Neural crest cell (in vitro differentiated cells): Measurements from ENCODE around the gene CBFA2T2. TPM values are rescaled to one million over a fixed set of nuclear protein-coding genes. Genes with fewer than 3 reads are reported as not detected.
A peak's percentile ranks its signal among the peaks of the same experiment; 100 is the strongest.
"Not testable (repeated sequence)": the region's sequence is repeated elsewhere in the genome, so short reads cannot be mapped to it uniquely, and the experiment has no call there.

Experiments used
- DNase-seq: peaks from one replicate; pipeline ENCODE4 v3.0.0; 2021; ENCODE audit warnings: low read depth, mixed read lengths, low spot score
- H3K27ac Mint-ChIP-seq: one replicate; pipeline ENCODE4 v1.8.0; 2021; ENCODE audit warnings: mild to moderate bottlenecking, mixed read lengths; ENCODE audit not compliant: unreplicated experiment
- H3K27me3 Mint-ChIP-seq: 2 replicates; pipeline ENCODE4 v1.8.0; 2021; ENCODE audit warnings: low read depth, mild to moderate bottlenecking, mixed read lengths
- H3K36me3 Mint-ChIP-seq: 2 replicates; pipeline ENCODE4 v1.8.0; 2021; ENCODE audit warnings: low read depth, mild to moderate bottlenecking, mixed read lengths
- H3K4me1 Mint-ChIP-seq: 2 replicates; pipeline ENCODE4 v1.8.0; 2021; ENCODE audit warnings: mixed read lengths
- H3K4me3 Mint-ChIP-seq: one replicate; pipeline ENCODE4 v1.8.0; 2021; ENCODE audit warnings: mild to moderate bottlenecking, mixed read lengths
- H3K9me3 Mint-ChIP-seq: 2 replicates; pipeline ENCODE4 v1.8.0; 2021; ENCODE audit warnings: mixed read lengths
- total RNA-seq: library from RNA; stranded (reverse); gene quantifications from 2 replicates; pipeline ENCODE4 v1.2.1, GENCODE V29; 2021
- TF ChIP-seq, protein P1 (sequence below): fragments of 200-600 bp; sonication (generic); conservative IDR thresholded peaks from 2 replicates; pipeline ENCODE4 v1.5.0; 2021; ENCODE audit warnings: antibody characterized with exemption, mild to moderate bottlenecking

Gene CBFA2T2
- total RNA-seq, 1 donor from 2014 or later = 36.5 TPM

DNA sequence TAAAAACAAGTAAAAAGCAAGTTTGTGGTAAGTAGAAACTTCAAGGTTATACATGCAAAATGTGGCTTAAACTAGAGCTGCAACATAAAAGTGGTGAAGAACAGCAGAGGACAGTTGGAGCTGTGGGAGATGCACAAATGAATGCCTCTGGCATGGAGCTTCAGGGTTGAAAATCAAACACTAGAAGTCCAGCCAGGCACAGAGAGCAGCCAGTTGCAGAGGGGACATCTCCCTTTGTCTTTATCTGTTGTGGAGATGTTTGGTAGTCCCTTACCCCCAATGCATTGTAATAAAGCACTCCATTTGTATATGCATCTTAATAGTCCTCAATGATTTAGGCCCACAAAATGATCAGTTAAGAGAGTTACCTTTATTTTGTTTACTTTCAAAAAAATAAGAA lies 99.2 kb downstream of the CBFA2T2 start:
- no peak overlapping the region for H3K4me3 Mint-ChIP-seq
- H3K27ac Mint-ChIP-seq = no peak overlapping the region
- no peak for DNase-seq
- H3K27me3 Mint-ChIP-seq = no peaks in the 10 kb centered on the region
- no peaks in the 10 kb centered on the region for H3K9me3 Mint-ChIP-seq
- TF ChIP-seq, protein P1, sequence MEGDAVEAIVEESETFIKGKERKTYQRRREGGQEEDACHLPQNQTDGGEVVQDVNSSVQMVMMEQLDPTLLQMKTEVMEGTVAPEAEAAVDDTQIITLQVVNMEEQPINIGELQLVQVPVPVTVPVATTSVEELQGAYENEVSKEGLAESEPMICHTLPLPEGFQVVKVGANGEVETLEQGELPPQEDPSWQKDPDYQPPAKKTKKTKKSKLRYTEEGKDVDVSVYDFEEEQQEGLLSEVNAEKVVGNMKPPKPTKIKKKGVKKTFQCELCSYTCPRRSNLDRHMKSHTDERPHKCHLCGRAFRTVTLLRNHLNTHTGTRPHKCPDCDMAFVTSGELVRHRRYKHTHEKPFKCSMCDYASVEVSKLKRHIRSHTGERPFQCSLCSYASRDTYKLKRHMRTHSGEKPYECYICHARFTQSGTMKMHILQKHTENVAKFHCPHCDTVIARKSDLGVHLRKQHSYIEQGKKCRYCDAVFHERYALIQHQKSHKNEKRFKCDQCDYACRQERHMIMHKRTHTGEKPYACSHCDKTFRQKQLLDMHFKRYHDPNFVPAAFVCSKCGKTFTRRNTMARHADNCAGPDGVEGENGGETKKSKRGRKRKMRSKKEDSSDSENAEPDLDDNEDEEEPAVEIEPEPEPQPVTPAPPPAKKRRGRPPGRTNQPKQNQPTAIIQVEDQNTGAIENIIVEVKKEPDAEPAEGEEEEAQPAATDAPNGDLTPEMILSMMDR = no peak
- H3K36me3 Mint-ChIP-seq = no peaks in the 10 kb centered on the region
- H3K4me1 Mint-ChIP-seq = no peaks in the 10 kb centered on the region

- not testable (repeated sequence) for H3K27ac Mint-ChIP-seq, H3K36me3 Mint-ChIP-seq, DNase-seq
These were observed 102.0 kb downstream of the CBFA2T2 start for GRCh38 chr20:33591901-33592300.

GRCh38 chr20:33594743-33595142 lies 104.8 kb downstream of the CBFA2T2 start:
- Mint-ChIP-seq H3K4me3 (no peak overlapping the region), H3K27me3 (no peaks in the 10 kb centered on the region), H3K27ac (no peak overlapping the region), H3K36me3 (peaks cover 8% of the 10 kb centered on the region), H3K4me1 (no peaks in the 10 kb centered on the region), H3K9me3 (no peaks in the 10 kb centered on the region)
- no peak for DNase-seq
- TF ChIP-seq, protein P1 = no peak

More at GRCh38 chr20:33591901-33592300, 102.0 kb downstream of the CBFA2T2 start:
- not testable (repeated sequence) for H3K4me3 Mint-ChIP-seq, H3K4me1 Mint-ChIP-seq, H3K9me3 Mint-ChIP-seq, H3K27me3 Mint-ChIP-seq

GRCh38 chr20:33600414-33600813 lies 110.5 kb downstream of the CBFA2T2 start:
- Mint-ChIP-seq H3K36me3 (peaks cover 10% of the 10 kb centered on the region), H3K4me1 (peaks cover 3% of the 10 kb centered on the region), H3K9me3 (no peaks in the 10 kb centered on the region), H3K4me3 (no peak overlapping the region), H3K27ac (peak overlapping the region; percentile 32), H3K27me3 (no peaks in the 10 kb centered on the region)
- TF ChIP-seq, protein P1 = no peak
- DNase-seq = no peak

GRCh38 chr20:33600981-33601380 lies 111.1 kb downstream of the CBFA2T2 start:
- H3K9me3 Mint-ChIP-seq = no peaks in the 10 kb centered on the region
- H3K27ac Mint-ChIP-seq = no peak overlapping the region
- peaks cover 3% of the 10 kb centered on the region for H3K4me1 Mint-ChIP-seq
- H3K4me3 Mint-ChIP-seq = no peak overlapping the region
- H3K36me3 Mint-ChIP-seq = peaks cover 10% of the 10 kb centered on the region
- TF ChIP-seq, protein P1 = no peak
- no peaks in the 10 kb centered on the region for H3K27me3 Mint-ChIP-seq
- no peak for DNase-seq

DNA sequence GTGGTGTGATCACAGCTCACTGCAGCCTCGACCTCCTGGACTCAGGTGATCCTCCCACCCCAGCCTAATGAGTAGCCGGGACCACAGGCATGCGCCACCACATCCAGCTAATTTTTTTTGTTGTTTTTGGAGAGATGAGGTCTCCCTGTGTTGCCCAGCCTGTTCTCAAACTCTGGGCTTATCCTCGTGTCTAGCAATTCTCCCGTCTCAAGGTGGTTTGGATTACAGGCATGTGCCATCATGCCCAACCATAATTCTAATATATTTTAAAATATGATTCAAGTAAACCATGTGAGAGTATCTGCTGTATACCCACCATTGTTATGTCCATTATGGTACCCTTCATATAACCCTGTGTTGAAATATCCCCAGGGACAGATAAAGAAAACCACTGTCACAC lies 112.0 kb downstream of the CBFA2T2 start:
- no peak for DNase-seq
- Mint-ChIP-seq H3K4me3 (no peak overlapping the region), H3K4me1 (peaks cover 10% of the 10 kb centered on the region), H3K27me3 (no peaks in the 10 kb centered on the region), H3K9me3 (no peaks in the 10 kb centered on the region), H3K27ac (no peak overlapping the region), H3K36me3 (peaks cover 10% of the 10 kb centered on the region)
- TF ChIP-seq, protein P1 = no peak
